NK-92 (cell line): ENCODE measurements around the gene TIMM44.
"Not testable (repeated sequence)": the region's sequence is repeated elsewhere in the genome, so short reads cannot be mapped to it uniquely, and the experiment has no call there.

Experiments
- DNase-seq: peaks from one replicate; lab custom pipeline; 2025; ENCODE audit not compliant: unreplicated experiment; lab: John Stamatoyannopoulos, UW

The TIMM44 gene

DNA sequence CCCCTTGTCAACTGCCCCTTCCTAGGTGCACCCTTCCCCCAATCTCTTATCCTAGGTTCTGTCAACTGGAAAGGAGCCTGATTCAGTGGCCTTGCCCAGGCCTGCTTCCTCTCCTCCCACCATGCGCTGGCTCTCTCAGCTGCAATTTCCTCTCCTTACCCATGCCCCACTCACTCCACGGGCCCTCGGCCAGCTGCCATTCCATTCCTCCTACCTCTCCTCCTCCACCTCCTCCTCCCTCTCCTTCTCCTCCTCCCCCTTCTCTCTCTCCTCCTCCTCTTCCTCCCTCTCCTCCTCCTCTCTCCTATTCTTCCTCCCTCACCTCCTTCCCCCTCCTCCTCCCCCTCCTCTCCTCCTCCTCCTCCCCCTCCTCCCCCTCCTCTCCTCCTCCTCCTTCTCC, 9.6 kb upstream of the TIMM44 start:
- DNase-seq, result no peak

DNA sequence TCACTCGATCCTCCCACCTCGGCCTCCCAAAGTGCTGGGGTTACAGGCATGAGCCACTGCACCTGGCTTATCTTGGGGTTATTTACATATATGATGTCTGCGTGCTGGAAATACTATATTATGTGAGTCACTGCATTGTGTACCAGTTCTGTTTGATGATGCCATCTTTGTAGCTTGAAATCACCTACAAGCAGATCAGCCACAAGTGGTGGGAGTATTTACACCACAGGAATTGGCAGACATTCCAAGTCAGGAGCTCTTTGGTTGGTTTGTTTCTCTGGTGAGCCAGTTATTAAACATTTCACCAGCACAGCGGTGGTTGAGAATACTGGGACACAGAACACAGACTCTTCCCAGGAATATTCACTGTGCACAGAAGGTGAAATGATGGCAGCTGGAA, 4.5 kb upstream of the TIMM44 start:
- no peak for DNase-seq

DNA sequence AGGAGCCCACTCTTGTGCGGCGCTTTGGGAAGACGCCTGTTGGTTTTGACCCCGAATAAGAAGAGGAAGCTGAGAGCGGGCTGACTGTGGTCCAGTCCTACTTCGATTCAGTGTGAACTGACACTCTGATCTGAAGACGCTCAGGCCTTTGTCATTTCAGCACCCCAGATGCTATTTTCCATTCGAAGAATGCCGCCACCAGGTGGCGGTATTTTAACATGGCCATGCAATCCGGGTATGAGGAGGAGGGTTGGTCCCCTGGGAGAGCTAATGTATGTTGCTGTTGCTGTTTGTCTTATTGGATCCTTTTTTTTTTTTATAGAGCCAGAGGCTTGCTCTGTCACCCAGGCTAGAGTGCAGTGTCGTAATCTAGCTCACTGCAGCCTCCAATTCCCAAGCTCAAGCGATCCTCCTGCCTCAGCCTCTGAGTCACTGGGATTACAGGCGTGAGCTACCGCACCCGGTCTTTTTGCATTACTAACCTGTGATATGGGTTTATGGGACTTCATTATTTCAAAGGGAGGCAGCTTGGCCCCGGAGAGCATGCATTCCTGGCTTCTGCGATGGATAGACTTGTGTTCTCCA, 803 bp upstream of the TIMM44 start:
- DNase-seq, result no peak

DNA sequence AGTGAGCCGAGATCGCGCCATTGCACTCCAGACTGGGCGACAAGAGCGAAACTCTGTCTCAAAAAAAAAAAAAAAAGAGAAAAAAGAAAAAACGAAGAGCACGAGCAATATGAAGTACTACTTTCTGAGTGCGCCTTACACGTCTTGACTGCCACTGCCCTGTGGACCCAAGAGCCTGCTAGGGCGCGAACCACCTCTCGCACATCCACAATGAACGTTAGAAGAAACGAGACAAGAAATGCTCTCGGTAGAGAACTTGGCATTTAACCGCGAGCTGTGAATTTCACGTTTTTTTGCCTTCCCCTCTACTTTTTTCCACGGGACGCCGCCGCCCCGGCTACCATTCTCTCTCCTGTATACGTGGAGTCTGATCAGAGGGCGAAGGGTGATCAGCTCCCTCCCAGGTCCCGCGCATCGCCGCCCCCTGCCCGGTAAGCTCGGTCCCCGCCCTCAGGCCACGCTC, 454 bp downstream of the TIMM44 start:
- no peak for DNase-seq

DNA sequence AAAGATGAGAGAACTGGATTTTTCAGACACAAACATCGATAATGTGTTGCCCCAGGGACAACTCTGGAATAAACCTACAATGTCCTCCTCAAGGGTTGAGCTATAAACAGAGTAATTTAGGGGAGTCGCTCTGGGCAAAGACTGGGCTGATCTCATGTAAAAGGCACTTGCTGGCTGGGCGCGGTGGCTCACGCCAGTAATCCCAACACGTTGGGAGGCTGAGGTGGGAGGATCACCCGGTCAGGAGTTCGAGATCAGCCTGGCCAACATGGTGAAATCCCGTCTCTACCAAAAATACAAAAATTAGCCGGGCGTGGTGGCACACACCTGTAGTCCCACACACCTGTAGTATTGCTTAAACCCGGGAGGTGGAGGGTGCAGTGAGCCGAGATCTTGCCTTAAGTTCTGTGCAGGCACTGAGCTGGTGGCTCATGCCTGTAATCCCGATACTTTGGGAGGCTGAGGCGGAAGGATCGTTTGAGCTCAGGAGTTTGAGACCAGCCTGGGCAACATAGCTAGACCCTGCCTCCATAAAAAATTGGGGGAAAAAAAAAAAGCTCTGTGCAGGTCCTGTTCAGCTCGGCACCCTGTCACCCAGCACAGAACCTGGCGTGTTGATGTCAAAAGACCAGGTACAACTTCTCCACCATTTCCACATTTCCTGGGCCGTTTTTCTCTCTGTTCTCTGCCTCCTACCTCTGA, 1.4 kb downstream of the TIMM44 start:
- no peak for DNase-seq

DNA sequence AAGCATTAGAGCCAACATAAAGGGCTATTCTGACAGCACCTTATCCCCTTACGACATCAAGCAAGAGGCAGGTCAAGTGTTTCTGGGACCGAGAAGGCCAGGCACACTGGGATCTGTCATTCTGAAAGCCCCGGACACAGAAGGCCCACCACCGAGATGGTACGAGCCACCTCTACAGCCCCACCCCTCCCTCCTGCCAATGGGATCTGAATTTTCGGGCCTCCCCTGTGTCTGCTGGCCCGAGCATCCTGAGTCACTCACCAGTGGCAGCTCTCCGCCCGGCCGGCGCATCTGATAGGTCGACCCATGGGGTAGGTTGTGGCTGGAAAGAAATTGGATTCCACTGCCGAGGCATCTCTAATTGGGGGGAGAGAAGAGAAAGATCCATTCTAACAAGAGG, 2.6 kb downstream of the TIMM44 start:
- no peak for DNase-seq

DNA sequence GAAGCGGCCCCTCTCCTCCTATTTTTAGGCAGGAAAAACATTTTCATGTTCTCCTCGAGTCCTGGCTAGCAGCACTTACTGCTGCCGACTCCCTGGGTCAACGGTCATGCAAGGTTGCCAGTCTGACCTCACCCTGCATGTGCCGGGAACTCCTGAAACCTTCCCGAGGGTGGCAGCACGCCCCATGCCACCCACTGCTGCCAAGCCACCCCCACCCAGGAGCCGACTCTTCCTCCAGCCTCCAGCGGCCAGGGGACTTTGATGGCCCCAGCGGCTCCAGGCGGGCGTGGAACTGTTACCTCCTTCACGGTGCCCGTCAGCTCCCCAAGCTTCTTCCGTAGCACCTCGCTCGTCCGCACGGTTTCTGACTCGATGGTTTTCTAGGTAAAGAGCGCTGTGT, 8.7 kb downstream of the TIMM44 start:
- DNase-seq, result no peak

DNA sequence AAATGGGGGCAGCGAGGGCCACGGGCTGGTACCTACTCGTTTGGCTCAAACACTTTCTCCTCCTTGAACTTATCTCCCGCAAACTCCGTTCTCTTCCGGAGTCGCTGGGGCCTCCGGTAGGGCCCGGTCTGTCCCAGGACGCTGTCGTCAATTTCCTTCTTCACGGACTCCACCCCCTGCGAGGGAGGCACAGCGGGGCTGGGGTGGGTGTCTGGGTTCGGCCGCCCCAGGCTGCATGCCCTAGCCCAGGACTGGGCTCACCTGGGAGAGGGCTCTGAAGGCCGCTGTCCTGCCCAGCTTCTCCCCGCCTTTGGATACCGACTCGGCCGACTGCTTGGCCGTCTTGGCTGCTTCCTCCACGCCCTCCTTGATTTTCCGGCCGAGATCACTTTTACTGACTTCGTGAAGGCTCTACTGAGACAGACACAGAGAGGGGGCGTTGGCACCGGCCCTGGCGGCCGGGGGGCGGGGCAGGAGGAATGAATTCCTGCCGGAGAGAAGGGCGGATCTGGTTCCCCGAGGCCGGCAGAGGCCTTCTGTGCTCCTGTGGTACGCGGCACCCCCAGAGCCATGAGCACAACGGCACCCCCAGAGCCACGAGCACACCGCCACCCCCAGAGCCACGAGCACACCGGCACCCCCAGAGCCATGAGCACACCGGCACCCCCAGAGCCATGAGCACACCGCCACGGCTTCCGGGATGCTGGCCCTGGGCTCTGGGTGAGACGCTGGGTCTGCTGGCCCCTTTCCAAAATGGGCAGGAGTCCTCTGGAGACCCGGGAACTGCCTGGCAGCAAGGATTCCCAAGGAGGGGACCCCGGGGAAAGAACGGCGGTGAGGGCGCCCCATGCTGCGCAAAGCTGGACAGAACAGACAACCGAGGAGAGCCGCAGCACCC, 9.4 kb downstream of the TIMM44 start:
- no peak for DNase-seq

DNA sequence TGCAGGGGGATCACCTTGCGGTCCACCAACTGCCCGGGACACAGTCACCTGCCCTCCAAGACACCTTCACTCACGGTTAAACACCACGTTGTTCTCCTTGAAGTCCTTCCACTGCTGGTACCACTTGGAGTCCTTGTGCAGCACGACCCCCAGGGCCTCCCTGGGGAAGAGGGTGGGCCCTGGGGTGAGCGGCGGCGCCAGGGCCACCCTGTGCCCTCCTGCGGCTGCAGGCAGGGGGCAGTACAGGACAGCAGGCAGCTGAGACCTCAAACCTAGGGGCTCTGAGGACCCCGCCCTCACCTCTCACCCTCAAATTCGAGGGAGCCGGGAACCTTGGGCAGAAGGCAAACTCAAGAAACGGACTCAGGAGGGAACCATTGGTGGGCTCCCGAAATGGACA, 10.1 kb downstream of the TIMM44 start:
- no peak for DNase-seq

DNA sequence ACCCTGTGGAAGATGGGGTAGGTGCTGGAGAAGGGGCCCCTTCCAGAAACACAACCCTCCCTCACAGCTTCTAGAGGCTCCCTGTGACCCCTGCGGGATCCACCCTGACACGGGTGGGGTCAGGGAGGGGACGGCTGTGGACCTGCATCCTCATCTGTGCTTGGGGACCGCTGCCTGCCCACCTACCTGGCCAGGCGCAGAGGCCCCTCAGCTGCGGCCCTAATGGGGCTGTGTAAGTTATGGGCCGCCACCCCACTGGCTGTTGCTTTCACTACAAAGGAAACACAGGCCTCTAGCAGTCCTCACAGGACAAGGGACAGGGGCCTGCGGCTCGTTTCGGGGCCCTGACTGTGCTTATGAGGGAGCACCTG, 10.6 kb downstream of the TIMM44 start:
- DNase-seq, result no peak

DNA sequence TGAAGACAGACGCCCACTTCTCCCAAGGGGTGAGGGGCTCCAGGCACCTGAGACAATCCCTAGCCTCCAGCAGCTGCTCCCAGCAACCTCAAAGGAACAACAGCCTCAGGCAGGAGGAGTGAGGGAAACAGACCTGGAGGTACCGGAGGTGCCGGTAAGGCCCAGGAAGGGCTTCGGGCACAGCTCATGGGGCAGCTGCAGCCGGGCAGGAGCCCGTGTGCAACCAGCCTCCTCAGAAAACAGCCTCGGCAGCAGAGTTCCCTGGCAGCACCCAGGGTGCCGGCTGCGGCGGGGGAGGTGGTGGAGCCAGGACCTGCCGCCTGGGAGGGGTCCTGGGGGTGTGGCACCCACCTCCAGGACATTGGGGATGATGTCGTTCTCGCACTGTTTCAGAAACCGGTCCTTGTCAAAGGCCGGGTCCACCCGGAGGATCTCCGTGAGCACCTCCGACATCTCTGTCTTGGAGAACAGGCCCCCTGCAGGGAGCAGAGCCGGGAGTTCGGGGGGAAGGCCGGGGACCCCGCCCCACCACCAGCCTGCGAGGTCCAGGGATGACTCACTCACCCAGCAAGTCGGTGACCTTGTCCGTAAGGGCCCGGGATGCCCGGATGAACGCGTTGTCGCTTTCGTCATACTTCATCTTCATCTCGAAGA, 11.1 kb downstream of the TIMM44 start:
- DNase-seq, result no peak

DNA sequence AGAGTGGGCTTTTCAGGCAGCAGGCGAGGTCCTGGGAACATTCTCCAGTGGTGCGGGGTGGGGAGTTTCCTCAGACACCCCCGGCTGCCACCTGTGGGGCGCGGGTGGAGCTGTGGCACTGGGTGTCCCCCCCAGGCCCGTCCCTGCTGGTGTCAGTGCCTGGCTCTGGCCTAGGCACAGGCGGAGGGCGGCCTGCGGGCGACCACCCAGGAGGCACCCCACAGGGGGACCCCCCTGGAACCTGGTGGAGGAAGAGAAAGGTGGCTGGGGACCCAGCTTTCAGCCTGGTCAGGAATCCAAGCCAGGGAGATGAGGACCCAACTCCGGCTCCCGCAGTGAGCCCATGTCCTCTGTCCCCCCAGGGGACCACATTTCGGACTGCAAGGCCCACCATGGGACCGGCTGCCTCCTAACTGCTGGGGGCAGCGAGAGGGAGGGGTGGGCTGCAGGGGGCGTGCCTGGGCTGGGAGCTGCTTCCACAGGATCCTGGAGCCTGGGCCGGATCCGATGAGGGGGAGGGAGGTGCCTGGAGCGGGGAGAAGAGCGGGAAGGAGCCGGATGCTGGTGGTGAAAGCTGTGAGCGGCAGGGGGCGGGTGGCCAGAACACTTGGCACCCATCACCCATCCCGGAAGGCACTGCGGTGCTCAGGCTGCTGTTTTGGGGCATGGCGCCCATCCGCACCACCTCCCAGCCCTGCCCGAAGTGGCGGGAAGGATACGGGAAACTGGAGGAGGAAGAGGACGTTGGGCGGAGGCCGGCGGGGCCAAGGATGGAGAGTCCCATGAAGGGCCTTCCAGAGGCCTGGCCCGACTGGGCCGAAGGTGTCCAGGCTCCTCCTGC, 12.0 kb downstream of the TIMM44 start:
- DNase-seq, result no peak

DNA sequence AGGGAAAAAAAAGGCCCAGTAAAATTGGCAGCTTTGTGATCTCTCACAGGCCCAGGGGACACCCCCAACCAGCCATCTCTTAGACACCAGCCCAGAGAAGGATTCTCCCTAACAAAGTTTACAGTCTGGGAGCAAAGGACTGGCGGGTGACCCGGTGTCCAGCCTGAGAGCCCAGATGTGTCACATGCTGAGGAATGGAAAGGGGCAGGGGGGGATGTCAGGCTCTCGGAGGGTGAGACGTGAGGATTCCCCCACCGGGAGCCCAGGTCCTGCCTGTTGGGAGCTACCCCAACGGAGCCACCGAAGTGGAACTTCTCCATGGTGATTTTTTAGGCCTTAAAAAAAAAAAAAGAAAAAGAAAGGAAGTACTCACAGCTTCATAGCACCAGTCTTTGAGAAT, 12.7 kb downstream of the TIMM44 start:
- no peak for DNase-seq

DNA sequence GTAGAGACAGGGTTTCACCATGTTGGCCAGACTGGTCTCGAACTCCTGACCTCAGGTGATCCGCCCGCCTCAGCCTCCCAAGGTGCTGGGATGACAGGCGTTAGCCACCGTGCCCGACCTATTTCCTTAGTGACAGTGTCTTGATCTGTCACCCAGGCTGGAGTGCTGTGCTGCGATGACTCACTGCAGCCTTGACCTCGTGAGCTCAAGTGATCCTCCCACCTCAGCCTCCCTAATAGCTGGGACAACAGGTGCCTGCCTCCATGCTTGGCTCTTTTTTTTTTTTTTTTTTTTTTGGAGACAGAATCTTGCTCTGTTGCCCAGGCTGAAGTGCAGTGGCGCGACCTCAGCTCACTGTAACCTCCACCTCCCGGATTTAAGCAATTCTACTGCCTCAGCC, 13.4 kb downstream of the TIMM44 start:
- not testable (repeated sequence) for DNase-seq

DNA sequence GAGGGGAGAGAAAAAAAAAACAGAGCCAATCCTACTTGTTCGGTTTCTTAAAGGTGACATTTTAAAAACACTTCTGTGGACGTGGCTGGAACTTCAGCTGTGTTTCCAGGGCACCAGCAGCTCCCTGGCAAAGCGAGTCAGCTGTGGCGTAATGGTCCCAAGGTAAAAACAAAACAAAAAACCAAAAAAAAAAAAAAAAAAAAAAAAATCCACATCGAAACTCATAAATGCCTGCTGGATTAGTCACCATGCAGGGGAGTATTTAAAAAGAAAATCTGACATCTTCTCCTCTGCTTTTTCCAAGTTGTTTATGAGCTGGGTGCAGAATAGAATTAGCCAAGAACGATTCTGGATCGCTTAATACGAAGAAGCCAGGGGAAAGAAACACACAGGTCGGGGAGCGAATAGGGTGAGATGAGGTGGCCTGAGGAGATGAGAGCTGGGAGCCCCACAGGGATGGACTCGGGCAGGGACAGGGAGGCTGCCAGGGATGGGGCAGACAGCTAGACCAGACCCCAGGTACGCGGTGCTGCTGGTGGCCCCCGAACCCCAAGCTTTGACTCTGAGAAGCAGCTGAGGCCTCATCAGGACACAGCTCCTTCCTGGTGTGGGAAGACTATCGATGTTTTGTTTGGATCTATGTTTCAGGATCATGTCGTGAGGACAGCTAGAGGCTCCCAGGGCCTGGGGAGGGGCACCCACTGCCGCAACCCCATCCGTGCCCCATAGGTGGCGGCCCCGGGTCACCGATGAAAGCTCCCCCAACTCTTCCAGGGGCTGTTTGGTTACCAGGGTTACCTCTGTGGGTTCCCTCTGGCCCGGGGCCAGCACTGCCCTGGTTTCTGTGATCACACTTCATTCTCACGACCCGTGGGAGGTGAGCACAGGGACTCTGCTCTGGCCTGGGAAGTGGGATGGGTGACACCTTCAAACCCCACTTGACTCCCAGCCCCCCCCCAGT, 14.4 kb downstream of the TIMM44 start:
- DNase-seq, result no peak

DNA sequence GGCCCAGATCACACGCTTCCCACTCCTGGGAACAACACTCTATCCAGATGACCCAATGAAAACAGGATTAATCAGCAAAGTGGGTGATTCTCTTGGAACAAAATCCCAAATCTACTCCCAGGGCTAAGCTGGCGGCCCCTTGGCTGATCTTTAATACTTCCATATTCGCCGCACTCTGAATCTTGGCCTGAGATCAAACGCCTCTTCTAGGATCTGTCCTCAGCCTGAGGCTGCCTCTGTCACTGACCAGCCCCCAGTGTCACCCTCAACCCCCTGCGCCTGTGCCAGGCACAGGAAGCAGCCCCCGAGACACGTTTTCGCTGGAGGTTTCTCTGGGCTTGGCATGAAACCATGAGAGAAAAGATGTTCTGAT, 15.1 kb downstream of the TIMM44 start:
- no peak for DNase-seq

DNA sequence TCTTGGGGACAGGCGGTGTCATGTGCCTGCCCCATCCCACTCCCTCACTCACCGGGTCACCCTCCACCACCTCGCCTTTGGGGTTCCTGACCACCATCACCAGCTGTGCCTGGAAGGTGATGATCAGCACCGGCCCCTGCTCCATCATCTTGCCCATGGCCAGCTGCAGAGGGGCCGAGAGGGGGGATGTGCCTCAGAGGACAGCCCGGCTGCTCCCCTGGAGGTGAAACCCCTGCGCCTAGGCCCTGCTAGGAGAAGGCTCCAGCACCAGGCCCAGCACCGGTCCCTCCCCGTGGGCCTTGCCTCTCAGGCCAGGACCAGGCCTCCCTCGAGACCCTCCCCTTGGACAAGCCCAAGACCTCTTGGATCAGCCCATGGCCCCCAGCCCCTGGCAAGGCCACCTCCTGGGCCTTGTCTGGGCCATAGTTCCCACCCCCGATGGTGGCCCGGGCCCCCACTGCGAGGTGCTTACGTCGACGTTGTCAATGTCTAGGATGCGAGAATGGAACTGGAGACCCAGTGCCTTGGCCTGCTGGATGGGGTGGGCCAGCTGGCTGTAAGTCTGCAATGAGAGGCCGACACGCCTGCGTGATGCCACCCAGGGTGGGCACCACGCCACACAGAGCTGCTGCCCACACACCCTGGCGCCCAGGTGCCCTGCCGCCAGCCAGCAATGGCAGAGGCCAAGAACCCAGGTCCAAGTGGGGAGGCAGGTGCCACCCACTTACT, 15.7 kb downstream of the TIMM44 start:
- no peak for DNase-seq

DNA sequence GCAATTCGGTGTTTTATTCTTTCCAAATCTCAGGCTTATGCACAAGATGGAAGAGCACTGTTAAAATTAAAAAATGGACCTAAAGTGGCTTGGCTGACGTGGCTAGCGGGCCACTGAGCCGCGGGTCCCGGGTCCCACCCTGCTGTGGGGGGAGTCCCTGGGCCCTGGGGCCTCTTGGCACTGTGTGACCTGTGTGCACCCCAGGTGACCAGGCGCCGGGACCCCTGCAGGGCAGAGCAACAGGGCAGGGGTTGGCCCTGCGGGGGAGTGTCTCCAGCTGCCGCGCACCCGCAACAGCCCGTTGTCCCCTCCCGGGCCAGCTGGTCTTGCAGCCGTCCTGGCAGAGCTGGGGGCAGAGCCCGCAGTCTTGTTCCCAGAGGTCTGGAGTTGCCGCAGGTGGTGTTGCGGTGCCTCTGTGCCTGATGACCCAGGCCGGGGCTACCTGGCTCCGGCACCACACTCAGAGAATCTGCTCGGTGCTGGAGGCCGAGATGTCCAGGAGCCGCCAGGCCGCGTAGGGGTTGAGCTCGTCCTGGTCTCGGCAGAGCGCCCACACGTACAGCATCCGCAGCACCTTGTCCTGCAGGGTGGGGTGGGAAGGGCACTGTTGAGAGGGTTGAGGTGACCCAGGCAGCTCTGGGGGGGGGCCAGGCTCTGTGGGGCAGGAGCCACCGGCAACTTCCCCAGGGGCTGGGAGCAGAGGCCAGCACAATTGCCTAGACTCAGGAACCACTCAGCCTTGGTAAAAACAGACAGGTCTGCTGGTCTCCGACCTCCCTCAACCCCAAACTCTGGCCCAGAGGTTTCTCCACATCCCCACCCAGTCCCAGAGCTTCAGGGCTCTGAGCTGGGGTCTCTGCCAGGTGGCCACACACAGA, 16.5 kb downstream of the TIMM44 start:
- no peak for DNase-seq
